ENCODE data around the gene GDF11.

The GDF11 gene

GRCh38 chr12:55742719-55743405 lies at the start of gene GDF11:
Gene GDF11, plus strand, starts transcription at chr12:55743122. Its CDS starts 195 bp downstream, at chr12:55743317.
- peak in 1 of 2 donors; percentile 58 for DNase-seq (ENCODE audit: low read depth in 2 of 2)

GRCh38 chr12:55693323-55694187 lies 49.4 kb upstream of the GDF11 start:
- no peak for DNase-seq (ENCODE audit: low read depth in 2 of 2)

- DNase-seq (ENCODE audit: low read depth in 2 of 2) = no peak
Measured at GRCh38 chr12:55694188-55694515, 48.8 kb upstream of the GDF11 start.

- DNase-seq (ENCODE audit: low read depth in 2 of 2) = no peak
Measured at GRCh38 chr12:55694651-55695050, 48.3 kb upstream of the GDF11 start.

DNA sequence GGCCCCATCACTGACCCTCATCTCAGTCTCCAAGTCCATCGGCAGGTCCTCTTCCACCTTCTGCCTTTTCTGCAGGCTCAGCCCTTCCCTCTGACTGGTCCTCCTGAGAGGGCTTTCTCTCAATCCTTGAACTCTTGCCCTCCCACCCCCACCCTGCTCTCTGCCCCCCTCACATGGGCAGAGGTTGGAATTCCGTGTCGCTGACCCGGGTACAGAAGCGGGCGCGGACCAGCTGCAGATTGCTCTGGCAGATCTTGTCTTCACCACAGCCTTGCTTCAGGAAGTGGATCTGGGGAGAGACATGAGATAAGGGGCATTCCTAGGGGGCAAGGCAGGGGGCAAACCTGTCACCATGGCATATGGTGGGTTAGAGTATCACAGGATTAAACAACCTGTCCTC lies 47.6 kb upstream of the GDF11 start:
- DNase-seq (ENCODE audit: low read depth in 2 of 2) = no peak

GRCh38 chr12:55696141-55696540 lies 46.8 kb upstream of the GDF11 start:
- DNase-seq (ENCODE audit: low read depth in 2 of 2) = no peak

GRCh38 chr12:55696796-55697462 lies 46.0 kb upstream of the GDF11 start:
- DNase-seq (ENCODE audit: low read depth in 2 of 2) = no peak

DNA sequence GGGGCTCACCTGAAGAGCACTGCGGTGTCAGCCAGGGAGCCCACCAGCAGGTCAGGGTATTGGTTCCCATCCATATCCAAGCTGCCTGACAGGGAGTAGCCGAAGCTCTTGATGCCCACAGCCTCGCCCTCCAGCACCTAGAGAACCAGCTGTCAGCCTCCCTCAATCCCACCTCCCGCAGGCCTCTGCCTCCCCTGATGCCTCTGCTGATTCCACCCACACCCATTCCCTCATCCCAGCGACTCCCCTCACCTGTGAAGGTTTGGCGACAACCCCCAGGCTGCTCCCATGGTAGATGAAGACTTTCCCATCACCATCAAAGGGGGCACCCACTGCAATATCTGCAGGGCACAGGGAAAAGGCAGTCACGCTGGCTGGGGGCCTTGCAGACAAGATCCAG lies 45.2 kb upstream of the GDF11 start:
- no peak for DNase-seq (ENCODE audit: low read depth in 2 of 2)

- no peak for DNase-seq (ENCODE audit: low read depth in 2 of 2)
Measured at GRCh38 chr12:55698241-55698955, 44.5 kb upstream of the GDF11 start.

DNA sequence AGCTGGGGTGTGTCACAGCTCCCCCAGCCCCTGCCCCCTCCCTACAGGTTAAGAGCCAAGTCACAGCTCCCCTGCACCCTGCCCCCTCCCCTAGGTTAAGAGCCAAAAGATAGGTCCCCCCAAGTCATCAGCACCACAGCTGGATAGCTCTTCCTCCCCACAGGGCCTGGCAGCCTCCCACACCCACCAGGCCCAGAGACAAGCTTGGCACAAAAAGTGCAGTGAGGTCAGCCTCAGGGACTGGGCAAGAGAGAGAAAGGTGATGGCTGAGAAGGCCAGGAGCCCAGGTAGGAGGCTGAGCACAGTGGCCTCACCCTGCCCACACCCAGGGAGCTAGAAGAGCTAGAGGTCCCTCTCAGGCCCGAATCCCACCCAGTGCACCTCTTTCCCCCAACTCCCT lies 44.0 kb upstream of the GDF11 start:
- no peak for DNase-seq (ENCODE audit: low read depth in 2 of 2)

- no peak for DNase-seq (ENCODE audit: low read depth in 2 of 2)
Measured at GRCh38 chr12:55699471-55700055, 43.4 kb upstream of the GDF11 start.

DNA sequence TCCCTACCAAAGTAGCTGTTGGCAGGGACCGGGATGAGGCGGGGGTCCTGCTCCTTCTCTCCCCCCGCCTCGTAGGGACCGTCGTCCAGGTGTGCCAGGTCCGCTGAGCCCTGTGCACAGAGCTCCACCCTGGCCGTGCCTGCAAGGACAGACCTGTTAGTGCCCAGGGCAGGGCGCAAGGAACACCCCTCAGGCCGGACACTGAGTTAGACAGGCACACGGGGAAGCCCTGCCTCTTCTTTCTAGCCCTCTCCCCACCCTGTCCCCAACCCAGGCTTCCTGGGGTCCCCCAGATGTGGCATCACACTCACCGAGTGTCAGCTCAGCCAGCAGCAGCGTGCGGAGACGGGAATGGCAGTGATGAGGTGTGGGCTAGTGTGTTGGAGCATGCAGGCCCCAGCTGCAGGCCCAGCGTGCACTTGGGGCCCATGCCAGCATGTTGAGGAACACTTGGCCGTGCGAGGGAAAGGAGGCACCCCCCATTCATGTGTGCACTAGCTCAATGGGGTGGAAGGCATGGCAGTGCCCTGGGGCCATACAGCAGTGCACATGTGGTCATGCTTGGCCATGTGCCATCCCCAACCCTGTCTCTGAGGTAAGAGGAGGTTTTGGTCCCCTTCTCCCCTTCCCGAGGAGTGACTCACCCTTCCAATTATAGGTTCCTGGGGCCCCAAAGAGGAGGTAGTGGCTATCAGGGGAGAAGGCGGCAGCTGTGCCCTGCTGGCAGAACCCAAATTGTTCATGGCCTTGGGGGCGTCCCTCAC lies 42.5 kb upstream of the GDF11 start:
- DNase-seq (ENCODE audit: low read depth in 2 of 2) = no peak

DNA sequence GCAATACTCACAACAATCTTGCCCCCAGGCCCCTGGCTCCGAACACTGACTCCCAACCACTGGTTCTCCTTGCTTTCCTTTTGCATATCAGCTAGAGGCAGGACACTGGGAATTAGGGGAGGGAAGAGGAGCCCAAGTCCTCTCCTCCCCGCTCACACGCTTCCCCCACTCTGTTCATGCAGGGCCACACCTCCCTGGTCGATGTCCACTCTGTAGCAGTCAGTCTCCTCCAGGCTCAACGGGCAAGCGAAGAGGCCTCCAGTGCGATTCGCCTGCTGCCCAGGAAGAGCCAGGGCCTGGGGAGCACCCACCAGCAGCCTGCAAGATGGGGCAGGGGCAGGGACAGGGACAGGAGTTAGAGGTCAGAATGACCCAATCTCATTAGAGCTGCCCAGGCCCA lies 40.1 kb upstream of the GDF11 start:
- no peak for DNase-seq (ENCODE audit: low read depth in 2 of 2)

DNA sequence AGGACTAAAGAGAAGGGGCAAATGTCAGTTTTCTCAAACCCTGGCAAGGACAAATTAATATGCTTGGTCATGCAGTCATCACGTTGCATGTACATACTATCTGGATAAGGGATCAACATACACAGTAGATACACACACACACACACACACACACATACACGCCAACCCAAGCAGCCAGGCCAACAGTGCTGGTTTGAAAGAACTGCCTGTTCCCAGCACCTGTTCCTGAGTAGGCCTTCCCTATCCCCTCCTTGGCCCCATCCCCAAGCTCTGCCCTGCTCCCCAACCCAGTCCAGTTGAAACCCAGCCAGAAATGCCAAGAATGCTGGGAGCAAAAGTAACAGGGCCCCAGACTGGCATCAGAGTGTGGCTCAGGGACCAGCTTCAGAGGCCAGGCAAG lies 39.6 kb upstream of the GDF11 start:
- DNase-seq (ENCODE audit: low read depth in 2 of 2) = no peak

GRCh38 chr12:55703901-55704761 lies 38.8 kb upstream of the GDF11 start:
- no peak for DNase-seq (ENCODE audit: low read depth in 2 of 2)

GRCh38 chr12:55704824-55705718 lies 37.9 kb upstream of the GDF11 start:
- DNase-seq (ENCODE audit: low read depth in 2 of 2) = no peak

DNA sequence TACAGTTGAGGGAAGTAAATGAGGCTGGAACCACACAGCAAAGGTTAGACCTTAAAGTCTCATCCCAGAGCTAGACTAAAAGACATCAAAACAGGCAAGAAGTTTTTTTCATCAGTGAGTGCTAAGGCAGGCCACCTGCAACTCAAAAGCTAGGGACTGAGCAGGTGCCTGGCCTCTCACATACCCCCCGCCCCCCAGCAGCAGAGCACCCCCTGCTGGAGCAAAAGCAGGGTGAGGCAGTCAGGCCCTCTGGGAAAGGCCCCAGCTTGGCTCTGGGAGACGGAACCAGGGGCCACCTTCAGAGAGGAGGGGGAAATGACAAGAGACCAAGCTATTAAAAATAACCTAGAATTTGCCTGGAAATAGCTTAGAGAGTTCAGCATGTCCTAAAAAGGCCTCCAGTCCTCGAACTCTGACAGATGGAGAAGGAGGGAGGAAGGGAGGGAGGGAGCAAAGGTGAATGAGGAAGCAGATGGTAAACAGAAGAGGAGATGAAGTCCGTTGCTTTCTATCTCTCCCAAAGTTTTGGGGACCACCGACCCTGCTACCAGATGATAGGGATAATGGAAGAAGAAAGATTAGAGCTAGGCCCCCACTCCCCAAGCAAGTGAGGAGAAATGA lies 37.0 kb upstream of the GDF11 start:
- no peak for DNase-seq (ENCODE audit: low read depth in 2 of 2)

DNA sequence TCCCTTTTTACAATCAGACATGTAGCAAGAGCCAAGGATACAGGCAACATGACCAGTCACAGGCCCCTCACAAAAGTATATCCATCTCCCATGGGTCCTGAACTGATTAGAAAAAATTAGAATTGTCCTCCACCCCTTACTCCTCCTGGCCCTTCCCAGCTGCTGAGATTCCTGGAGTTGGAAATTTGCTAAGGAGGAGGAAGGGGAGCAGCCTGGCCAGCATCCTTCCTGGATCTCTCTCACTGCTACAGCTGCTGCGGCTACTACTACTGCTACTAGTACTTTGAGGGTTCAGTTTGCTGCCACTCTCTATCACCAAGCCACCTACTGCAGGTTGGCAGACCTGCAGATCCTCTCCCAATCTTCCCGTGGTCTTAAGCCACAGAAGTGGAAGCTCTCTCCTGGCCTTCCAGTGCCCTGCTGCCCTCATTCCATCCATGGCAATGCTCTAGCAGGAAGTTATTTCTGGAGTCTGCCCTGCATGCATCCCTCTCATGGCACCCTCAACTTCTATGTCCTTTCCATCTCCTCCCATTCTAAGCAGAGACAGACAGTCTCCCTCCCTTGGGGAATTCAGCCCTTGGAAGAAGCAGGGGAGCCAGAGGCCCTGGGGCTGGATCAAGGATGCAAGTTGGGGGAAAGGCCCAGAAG lies 36.2 kb upstream of the GDF11 start:
- DNase-seq (ENCODE audit: low read depth in 2 of 2) = no peak
